HG03457 (cell line): ENCODE measurements around the gene EPB41L1.
"Not testable (repeated sequence)": the region's sequence is repeated elsewhere in the genome, so short reads cannot be mapped to it uniquely, and the experiment has no call there.

Experiments used
- ATAC-seq: cut with Tn5 transposase; IDR thresholded peaks from one replicate; pipeline ENCODE4 v1.9.1; 2021; ENCODE audit warnings: moderate number of reproducible peaks; ENCODE audit not compliant: unreplicated experiment

Gene EPB41L1

DNA sequence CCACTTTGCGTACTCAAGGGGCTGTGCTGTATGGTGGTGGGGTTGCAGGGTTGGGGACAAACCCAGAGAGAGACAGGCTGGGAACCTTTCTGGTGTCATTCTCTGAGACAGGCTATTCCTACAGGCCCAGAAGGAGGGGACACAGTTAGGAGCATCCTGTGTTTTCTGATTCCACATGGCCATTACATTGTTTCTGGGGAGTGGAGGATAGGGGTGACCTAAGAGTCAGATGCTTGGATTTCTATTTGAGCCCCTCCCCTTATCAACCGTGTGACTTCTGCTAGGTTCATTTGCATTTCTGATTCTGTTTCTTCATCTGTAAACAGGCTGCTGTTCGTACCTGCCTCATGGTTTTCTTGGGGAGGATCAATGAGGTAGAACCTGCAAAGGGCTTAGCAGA is 29.4 kb upstream of the EPB41L1 start:
- ATAC-seq, result no peak

DNA sequence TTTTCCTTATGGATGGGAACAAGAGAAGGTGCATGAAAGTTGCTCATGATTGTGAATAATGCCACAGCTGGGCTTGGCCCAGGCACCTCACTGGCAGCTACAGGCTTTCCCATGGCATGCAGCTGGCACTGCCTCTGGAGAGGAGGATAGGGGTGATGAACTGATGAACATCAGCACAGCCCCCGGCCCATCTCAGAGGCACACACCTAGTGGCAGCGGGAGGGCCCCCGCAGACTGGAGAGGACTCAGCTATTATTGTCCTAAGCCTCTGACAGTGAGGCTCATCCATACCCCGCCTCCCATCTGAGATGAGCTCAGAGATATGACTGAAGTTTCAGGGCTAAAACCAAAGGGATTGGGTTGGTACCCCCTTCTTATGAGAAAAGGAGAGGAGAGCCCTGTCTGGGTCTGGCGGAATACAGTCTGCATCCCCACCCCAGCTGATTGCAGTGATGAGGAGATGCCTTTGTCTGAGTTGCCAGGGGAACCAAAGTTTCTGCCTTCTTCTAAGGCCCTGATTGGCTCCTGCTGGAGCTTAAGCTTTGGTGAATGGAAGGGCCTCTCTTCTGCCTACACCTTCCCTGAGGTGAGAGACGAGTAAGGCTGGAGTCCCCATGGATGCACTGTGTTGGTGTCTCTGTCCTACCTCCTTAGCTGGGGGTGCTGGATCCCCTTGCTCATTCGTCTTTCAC is 27.6 kb upstream of the EPB41L1 start:
- ATAC-seq, result no peak

DNA sequence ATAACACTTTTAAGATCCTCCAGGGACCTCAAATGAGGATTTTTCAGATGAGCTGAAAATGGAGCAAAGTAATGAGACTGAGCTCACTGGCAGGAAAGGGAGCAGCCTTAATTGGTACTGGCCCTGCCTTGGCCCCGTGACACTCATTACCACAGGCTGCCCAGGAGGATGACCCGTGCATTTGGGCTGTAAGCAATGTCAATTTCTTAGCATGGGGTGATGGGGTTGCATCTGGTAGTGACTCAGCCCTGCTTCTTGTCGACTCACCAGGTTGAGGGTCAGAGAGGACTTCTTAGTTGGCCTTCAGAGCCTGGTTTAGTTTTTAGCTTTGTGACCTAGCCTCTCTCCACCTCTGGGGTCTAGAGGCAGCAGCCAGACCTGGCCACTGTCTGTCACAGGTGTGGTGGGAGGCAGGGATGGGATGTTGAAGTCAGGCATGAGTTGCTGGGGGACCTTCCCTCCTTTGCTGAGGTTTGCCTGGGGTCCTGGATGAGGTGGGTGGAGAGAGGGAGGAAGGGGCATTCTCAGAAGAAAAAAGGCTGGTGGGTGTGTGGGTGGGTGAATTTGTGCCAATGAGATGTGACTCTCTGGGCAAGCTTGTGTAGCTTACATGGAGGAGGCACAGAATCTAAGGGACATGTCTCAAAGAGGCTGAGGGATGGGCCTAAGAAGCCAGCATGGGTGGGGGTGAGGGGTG is 25.9 kb upstream of the EPB41L1 start:
- no peak for ATAC-seq

DNA sequence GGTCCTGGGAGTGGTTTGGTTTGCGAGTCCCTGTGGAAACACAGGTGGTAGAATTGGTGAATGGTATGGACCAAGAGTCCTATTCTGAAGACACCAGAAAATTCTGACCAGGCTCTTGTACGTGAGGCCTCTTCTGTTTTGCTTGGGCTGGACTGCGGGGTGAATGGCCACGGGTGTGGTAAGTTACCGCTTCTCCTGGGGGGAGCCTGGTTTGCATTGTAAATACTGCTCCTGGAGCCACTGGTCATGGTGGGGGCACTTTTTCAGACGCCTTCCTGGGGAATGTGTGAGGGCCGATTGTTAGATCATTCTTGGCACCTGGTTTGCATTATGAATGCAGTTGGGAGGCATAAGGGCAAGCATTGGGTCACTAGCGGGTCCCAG is 25.4 kb upstream of the EPB41L1 start:
- no peak for ATAC-seq

- no peak for ATAC-seq
Observed at GRCh38 chr20:36130390-36130789, 24.1 kb upstream of the EPB41L1 start.

DNA sequence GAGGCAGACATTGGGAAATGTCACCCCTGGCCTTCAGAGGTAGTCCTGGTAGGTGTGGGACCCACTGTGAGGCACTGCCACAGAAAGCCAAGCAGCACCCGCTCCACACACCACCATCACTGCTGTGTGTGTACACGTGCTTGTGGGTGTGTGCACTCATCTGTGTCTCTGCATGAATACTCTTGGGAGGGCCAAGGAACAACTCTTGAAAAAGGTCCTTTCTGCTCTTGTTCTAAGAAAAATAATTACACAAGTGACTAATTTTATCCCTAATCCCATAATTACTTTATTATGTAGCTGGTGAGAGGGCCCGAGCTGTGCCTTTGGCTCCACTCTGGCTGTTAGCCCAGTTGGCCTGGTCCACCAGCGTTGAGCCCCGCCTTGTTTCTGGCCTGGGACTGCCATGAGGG is 21.7 kb upstream of the EPB41L1 start:
- ATAC-seq, result no peak

DNA sequence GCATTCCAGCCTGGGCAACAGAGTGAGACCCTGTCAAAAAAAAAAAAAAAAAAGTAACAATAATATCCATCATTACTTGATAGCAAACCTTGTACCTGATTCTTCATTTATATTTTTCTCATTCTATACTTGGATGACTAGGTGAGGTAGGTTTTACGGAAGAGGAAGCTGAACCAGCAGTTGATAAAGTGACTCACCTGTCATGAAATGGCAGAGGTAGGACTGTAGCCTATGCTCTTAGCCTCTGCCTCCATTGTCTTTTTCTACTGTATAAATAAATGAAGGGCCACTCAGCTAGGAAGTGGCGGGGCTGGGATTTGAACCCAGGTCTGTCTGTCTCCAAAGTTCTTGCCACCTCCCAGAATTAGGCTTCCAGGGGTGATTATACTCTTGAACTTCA is 20.7 kb upstream of the EPB41L1 start:
- no peak for ATAC-seq

DNA sequence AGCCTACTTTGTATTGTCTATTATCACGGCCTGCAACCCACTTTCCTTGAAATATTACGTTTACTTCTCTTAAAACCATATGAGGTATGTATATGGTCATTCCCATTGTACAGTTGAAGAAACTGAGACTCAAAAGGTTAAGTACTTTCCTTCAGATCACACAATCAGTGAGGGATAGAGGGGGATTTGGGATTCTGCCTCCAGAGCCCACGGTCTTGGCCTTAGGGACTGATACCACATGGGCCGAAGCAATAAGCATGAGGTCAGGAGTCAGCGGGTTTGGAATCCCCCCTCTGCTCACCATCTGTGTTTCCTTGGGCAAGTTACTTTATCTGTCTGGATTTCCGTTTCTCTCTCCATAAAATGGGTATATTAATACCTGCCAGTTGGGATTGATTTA is 19.4 kb upstream of the EPB41L1 start:
- no peak for ATAC-seq

- ATAC-seq, result no peak
Observed at GRCh38 chr20:36135821-36136220, 18.7 kb upstream of the EPB41L1 start.

DNA sequence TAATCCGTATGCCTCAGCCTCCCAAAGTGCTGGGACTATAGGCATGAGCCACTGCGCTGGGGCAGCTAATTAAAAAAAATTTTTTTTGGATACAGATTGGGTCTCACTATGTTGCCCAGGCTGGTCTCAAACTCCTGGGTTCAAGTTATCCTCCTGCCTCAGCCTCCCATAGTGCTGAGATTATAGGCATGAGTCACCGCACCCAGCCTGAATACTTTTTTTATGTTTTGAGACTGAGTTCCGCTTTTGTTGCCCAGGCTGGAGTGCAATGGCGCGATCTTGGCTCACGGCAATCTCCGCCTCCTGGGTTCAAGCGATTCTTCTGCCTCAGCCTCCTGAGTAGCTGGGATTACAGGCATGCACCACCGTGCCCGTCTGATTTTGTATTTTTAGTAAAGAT is 17.2 kb upstream of the EPB41L1 start:
- ATAC-seq, result not testable (repeated sequence)

DNA sequence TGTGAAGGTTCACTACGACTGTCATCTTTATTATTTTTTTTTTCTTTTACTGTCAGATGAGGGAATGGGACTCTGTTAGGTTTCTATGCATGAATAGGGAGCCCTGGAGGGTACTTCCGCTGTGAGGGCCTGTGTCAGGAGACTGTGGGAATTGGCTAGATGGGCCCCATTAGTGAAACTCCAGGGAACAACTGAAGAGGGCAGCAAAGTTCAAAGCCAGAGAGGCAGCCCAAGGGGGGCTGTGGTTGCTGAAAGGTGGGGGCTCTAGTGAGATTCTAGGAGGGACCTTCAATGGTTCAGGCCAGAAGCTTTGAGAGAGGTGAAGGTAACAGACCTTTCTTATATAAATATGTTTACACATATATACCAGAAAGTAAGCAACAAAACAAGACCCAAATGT is 13.2 kb upstream of the EPB41L1 start:
- no peak for ATAC-seq

- ATAC-seq, result no peak
Observed at GRCh38 chr20:36144336-36144735, 10.2 kb upstream of the EPB41L1 start.

GRCh38 chr20:36145877-36146707 is 8.4 kb upstream of the EPB41L1 start:
- ATAC-seq, result no peak

DNA sequence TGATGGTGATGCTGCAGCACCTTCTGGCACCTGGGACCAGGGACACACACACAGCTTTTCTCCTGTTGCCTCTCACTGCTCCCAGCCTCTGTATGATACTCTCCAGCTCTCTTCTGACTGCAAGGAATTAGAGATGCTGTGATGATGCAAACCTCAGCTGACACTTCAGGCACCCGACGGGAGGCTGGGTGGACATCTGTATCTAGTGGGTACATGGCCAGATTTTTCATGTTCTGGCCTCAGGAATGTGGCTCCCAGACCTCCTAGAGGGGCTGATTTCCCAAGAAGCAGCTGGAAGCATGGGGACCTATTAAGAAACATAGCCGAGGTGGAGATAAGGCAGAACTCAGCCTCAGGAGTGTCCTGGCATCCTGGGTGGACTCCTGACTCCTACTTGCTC is 6.8 kb upstream of the EPB41L1 start:
- no peak for ATAC-seq

- no peak for ATAC-seq
Observed at GRCh38 chr20:36148439-36148838, 6.1 kb upstream of the EPB41L1 start.

DNA sequence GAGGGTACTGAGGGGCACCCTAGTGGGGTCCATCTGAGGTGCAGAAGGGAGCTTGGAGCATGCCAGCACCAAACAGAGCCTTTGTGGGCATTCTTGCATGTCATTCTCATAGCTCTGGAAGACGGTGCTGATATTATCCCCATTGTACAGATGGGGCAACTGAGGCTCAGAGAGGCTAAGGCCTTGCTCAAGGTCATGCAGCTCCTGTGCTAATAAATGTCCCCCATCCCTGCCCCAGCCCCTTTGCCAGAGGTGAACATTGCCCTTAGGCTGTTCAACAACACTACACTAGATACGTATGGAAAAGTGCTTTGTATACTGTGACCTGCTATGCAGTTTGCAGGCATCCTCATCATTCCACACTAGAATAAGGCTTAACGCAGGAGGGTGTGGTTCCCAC is 5.5 kb upstream of the EPB41L1 start:
- no peak for ATAC-seq

DNA sequence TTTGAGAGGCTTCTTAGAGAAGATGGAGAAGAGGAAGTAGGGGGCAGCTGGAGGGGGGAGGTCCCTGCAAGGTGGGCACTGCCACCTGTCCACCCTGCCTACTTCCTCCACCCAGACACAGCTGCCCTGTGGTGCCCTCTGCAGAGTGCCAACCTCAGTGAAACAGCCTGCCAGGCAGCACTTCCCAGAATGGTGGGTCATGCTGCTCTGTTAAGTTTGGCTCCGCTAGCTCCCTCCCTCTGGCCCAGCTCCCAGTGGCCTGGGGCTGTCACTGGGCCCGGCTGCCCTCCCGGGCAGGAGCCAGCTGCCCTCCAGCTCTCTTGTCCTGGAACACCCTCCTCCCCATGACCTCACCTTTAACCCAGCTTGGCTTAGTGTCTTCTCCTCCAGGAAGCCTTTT is 5.1 kb upstream of the EPB41L1 start:
- ATAC-seq, result no peak

- no peak for ATAC-seq
Observed at GRCh38 chr20:36150489-36150846, 4.1 kb upstream of the EPB41L1 start.

GRCh38 chr20:36150847-36151539 is 3.5 kb upstream of the EPB41L1 start:
- no peak for ATAC-seq

DNA sequence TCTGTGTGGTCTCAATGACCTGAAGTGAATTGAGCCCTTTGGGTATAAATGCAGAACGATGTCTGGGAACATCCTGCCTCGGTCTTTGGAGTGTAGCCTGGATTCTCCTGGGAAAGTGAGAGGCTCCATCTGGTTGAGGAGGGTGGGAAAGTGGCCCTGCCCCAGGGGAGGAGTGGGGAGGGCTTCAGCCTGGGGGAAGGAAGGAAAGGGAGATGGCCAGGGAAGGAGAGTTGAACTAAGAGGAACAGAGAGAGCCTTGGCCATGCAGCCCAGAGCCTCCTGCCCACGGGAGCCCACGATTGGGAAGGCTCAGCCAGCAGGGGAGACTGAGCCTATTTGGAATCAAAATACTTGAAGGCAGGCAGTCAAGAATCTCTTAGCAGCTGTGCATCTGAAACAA is 2.3 kb upstream of the EPB41L1 start:
- no peak for ATAC-seq

GRCh38 chr20:36153204-36153603 is 1.3 kb upstream of the EPB41L1 start:
- ATAC-seq, result no peak
